ENCODE data around the gene GPR156. TPM values are rescaled to one million over a fixed set of nuclear protein-coding genes. Genes with fewer than 3 reads are reported as not detected.
A peak's percentile ranks its signal among the peaks of the same experiment; 100 is the strongest.
"Not testable (repeated sequence)": the region's sequence is repeated elsewhere in the genome, so short reads cannot be mapped to it uniquely, and the experiment has no call there.

The GPR156 gene
- total RNA-seq, 1 experiment from 2014 or later = 1.6 TPM

DNA sequence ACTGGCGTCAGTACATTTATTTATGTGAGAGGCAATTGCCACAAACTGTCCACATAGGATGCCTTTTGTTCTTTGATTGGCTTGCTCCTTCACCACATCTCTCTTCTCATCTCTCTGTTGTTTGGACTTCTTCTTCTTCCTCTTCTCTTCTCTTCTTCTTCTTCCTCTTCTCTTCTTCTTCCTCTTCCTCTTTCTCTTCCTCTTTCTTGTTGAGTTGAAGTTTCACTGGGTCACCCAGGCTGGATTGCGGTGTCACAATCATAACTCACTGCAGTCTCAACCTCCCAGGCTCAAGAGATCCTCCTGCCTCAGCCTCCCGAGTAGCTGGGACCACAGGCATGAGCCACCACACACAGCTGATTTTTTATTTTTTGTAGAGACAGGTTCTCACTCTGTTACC is 123.1 kb downstream of the GPR156 start:
- no peak for DNase-seq (ENCODE audit: low spot score)

DNA sequence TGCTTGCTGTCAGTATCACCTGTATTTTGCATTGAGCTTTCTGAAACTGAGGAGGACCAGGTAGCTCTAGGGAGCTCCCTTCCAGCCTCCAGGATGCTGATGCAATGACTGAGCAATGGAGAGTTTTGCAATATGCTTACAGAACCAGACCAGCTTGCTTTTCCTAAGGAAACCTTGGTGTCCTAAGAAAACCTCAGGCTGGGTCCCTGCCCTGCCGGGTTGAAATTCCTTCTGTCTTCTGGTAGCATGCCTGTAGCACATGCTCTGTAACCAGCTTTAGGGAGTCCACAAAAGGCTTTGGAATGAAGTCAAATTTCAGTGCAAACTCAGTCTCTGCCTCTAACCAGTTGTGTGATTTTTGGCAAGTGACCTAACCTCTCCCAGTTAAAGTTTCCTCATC is 125.0 kb downstream of the GPR156 start:
- DNase-seq (ENCODE audit: low spot score) = peak; percentile 79

DNA sequence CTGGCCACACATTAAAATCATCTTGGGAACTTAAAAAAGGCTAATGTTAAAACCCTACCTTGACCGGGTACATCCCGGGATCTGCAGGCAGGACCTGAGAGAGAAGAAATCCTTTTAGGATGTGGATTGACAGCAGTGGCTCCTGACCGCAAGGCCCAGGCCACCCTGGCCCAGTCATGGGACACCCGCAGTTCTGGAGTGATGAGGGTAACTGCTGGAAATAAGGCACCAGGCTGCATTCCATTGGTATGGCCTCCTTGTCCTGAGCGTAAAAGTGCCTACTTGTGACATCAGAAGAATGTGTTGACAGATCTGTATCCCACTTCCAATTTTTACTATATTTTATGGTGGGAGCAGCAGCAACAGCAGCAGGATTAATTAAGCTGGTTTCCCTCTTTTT is 127.3 kb downstream of the GPR156 start:
- DNase-seq (ENCODE audit: low spot score) = no peak

DNA sequence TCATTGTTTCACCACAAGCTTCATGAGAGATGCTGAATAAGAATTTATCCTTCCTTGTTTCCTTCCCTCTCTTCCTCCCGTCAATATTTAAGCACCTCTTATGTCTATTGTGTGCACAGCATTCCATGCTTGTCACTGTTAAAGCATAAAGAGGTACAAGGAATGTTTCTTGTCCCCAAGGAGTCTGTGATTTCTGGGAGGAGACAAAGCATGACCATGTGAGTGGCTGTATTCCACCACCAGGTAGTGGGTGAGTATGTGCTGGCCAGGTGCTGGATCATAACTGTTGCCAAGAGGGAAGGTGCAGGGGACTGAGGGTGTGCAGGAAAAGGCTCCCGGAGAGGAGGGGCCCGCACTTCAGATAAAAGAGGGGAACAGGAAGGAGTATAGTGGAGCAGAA is 127.9 kb downstream of the GPR156 start:
- DNase-seq (ENCODE audit: low spot score) = no peak

DNA sequence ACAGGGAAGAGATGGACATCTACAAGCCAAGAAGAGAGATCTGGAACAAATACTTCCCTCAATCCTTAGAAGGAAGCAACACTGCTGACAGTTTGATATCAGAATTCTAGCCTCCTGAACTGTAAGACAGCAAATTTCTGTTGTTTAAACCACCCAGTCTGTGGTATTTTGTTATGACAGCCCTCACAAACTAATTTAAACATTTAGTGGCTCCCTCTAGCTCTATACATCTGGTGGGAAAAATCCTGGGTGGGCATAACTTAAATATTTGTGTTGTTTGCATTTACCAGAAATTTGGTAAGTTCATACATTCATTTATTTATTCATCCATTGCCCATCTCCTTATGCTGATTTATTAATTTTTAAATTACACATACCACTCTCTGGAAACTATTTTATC is 128.3 kb downstream of the GPR156 start:
- DNase-seq (ENCODE audit: low spot score) = no peak

DNA sequence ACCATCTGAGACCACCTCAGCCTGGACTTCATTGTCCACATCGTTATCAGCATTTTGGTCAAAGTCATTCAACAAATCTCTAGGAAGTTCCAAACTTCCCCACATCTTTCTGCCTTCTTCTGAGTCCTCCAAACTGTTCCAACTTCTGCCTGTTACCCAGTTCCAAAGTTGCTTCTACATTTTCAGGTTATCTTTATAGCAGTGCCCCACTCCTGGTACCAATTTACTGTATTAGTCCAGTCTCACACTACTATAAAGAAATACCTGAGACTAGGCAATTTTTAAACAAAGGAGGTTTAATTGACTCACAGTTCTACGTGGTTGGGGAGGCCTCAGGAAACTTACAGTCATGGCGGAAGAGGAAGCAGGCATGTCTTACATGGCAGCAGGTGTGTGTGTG is 129.3 kb downstream of the GPR156 start:
- not testable (repeated sequence) for DNase-seq (ENCODE audit: low spot score)

DNA sequence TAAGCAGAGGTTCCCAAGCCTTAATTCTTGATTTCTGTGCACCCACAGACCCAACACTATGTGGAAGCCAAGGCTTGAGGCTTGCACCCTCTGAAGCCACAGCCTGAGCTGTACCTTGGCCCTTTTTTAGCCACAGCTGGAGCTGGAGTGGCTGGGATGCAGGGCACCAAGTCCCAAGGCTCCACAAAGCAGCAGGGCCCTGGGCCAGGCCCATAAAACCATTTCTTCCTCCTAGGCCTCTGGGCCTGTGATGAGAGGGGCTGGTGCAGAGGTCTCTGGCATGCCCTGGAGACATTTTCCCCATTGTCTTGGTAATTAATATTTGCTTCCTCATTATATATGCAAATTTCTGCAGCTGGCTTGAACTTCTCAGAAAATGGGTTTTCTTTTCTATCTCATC is 129.9 kb downstream of the GPR156 start:
- no peak for DNase-seq (ENCODE audit: low spot score)

DNA sequence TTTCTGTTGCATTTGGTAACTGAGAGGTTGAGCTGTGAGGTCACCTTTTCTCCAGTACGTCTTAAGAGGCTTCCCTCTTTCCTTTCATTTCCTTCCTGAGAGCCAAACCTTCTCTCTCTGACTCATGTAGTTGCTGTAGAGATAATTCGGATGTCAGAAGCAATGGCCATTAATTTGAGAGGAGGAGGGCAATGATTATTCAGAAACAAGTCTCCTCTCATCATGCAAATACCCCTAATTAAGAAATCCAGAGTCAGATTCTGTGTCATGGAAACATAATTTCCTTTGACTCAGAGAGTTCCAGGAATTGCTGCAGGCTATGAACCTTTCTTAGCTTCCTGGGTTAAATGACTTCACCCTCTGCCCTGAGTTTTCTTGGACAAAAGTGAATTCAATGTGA is 131.7 kb downstream of the GPR156 start:
- peak; percentile 80 for DNase-seq (ENCODE audit: low spot score)

DNA sequence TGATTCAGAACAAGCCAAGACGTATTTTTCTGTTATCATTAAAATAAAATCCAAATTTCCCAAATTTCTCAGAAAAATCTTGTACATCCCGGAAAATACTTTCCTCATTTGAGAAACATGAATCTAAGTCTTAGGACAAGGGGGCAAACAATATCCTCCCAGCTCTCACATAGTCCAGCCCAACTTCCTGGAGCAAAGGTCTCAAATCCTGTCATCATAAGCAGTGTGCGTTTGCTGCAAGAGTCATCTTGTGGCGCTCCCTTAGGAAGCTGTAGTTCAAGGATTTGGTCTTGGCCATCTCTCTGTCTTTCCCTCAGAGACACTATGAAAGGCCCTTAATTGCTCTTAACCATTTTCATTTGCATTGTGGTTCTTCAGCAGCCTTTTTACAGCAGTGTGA is 133.2 kb downstream of the GPR156 start:
- DNase-seq (ENCODE audit: low spot score) = no peak

DNA sequence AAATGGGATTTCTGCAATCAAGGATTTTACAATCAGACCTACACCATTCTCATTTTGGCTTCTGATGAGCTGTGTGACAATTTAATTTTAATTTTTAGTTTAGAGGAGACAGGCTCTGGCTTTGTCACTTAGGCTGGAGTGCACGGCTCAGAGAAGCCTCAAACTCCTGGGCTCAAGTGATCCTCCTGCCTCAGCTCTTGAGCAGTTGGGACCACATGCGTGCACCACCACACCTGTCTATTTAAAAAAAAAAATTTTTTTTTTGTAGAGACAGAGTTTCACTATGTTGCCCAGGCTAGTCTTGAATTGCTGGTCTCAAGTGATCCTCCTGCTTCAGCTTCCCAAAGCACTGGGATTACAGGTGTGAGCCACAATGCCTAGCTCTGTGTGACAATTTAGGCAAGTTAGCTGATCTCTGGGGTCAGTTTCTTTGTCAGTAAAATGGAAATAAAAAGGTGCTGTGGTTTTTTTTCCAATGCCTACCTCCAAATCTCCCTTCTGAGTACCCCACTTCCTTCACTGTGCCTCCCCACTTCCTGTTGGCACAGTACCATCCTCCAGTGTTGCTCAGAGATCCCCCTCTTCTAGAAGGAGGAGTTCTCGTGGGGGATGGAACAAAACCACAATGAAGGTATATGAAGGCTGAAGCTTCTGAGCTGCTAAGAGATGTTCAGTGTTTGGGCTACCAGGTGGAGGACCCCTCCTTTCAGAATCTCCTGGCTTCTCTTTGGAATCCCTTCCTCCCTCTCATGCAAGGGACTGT is 136.7 kb downstream of the GPR156 start:
- no peak for DNase-seq (ENCODE audit: low spot score)

DNA sequence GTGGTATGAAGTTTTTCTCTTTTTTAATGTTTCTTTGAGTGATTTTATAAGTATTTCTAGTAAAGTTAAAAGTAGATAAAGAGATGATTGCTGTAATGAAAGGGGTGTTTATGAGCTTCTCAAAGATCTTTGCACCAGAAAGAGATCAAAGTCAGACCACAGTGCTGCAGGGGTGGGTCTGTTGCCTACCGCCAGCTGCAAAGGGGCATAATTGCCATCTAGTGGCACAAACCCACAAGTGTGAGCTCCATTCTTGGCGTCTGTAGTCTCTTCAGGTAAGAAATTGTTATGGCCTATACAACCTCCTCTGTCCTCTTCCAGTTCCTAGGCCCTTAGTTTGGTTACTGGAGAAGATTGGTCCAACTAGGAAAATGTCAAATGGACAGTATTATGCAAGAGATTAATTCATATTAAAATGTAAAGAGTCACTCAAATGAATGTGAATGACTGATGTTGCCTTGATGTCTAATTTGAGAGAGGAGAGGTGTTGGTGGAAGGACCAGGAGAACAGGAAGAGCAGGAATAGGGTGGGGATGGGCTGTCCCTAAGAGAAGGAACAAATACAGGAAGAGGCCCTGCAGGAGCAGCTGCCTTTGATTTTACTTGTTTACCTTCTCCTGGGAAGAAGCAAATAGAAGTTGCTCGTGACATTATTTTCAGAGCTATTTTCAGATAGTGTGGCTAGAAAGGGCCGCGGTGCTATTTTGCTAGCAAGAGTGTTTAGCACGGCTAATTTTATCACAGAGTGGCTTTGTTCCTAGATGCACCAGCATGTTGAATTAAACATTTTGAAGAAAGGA is 137.8 kb downstream of the GPR156 start:
- no peak for DNase-seq (ENCODE audit: low spot score)

DNA sequence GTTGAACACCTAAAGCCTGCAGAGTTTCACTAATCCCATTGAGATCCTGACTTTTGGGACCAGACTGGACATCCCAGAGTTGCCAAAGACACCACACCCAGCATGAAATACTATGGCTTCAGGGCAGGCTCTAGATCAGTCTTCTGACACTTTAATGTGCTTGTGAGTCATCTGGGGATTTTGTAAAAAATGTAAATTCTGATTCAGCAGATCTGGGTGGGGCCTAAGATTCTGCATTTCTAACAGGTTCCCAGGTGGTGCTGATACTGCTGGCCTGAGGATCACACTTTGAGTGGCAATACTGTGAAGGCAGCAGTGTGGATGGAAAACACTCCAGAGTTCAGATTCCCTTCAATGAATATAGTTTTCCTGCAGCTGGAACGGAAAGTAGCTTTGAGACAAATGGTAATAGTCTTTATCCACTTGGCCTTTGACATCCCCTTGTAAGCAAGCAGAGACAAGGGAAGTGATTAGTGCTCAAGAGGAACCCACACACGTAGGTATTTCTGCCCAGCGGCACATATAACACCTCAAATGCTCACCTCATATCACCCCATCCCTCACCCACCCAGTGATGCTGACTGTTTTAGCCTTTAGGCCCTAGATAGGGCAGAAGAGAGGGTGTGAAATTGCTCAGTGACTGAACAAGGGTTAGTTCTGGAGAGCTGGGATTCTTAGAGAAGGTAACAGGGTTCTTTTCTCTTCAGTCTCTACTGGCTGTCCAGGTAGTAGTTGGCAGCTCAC is 139.3 kb downstream of the GPR156 start:
- peak; percentile 98 for DNase-seq (ENCODE audit: low spot score)

DNA sequence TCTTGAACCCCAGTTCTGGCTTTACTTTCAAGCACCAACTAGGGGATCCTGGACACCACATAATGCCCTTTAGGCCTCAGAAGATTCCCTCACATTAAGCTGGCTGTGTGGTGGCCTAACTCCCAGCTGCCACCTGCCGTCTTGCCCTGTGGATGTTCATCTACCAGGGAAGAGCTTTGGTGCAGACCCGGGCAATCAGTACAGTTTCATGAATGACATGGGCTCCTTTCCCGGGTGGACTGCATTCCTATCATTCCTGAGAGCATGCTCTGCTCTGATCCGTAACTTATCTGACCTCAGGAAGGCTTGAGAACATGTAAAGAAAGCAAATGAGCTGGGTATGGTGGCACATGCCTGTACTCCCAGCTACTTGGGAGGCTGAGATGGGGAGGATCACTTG is 140.8 kb downstream of the GPR156 start:
- peak; percentile 95 for DNase-seq (ENCODE audit: low spot score)

DNA sequence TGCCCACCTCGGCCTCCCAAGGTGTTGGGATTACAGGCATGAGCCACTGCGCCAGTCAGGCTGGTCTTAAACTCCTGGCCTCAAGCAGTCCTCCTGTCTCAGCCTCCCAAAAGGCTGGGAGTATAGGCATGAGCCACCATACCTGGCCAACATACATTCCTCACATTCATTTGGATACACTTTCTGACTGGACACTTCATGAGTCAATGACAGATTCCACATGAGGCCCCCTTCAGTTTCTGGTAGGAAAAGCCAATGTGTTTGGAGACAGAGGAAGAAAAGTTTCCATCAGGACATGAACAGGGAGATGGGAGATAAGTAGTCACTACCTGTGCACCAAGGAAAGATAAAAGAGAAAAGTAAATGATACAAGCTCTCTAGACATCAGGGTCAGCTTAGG is 141.3 kb downstream of the GPR156 start:
- no peak for DNase-seq (ENCODE audit: low spot score)

DNA sequence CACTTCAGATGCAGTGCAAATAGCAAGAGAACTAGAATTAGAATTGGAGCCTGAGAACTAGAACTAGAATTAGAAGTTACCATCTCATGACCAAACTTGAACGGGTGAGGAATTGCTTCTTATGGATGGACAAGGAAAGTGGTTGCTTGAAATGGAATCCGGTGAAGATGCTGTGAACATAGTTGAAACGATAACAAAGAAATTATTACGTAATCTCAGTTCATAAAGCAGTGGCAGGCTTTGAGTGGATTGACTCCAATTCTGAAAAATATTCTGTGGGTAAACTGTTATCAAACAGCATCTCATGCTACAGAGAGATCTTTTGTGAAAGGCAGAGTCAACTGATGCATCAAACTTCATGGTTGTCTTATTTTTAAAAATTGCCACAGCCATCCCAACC is 142.8 kb downstream of the GPR156 start:
- no peak for DNase-seq (ENCODE audit: low spot score)

DNA sequence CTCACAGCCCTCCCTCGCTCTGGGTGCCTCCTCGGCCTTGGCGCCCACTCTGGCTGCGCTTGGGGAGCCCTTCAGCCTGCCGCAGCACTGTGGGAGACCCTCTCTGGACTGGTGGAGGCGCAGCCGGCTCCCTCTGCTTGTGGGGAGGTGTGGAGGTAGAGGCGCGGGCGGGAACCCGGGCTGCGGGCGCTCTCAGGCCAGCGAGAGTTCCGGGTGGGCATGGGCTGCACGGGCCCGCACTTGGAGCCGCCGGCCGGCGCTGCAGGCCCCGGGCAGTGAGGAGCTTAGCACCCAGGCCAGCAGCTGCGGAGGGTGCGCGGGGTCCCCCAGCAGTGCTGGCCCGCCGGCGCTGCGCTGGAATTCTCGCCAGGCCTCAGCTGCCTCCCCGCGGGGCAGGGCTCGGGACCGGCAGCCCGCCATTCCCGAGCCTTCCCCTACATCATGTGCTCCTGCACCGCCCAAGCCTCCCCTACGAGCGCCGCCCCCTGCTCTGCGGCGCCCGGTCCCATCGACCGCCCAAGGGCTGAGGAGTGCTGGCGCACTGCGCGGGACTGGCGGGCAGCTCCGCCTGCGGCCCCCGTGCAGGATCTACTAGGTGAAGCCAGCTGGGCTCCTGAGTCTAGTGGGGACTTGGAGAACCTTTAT is 144.8 kb downstream of the GPR156 start:
- DNase-seq (ENCODE audit: low spot score) = no peak

DNA sequence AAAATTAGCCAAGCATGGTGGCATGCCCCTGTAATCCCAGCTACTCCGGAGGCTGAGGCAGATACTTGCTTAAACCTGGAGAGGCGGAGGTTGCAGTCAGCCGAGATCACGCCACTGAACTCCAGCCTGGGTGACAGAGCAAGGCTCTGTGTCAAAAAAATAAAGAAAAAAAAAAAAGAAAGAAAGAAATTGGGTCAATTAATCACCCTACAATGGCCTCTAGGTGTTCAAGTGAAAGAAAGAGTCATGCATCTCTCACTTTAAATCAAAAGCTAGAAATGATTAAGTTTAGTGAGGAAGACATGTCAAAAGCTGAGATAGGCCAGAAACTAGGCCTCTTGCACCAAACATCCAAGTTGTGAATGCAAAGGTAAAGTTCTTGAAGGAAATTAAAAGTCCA is 145.9 kb downstream of the GPR156 start:
- DNase-seq (ENCODE audit: low spot score) = no peak

DNA sequence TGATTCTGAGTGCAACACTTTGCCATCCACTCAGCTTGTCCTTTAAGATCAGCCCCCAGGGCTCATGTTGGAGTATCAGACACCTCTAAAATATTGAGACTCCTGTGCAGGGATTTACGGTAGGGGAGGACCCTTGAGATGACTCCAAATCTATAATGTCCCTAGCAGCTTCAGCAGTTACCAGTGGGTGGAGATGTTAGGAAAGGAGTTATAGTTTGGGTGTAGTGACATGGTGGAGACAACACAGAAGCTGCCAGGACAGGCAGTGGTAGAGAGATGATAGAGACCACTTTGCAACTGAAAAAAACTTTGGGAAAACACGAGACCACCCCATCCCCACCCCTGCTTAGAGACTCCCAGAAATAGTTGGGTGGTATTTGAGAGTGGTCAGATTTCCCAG is 147.5 kb downstream of the GPR156 start:
- DNase-seq (ENCODE audit: low spot score) = no peak

DNA sequence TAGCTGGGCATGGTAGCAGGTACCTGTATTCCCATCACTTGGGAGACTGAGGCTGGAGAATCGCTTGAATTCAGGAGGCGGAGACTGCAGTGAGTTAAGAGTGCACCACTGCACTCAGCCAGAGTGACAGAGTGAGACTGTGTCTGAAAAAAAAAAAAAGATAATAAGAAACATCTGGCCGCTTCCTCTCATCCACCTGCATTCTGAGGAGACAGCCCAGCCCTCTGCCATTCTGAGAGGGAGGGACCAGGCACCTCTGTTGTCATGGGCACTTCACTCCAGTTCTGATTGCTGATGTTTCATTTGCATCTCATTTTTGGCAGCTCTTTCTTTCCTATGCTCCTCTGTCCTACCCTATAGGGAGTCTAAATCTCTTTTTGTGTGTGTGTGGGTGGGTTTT is 154.4 kb downstream of the GPR156 start:
- no peak for DNase-seq (ENCODE audit: low spot score)

DNA sequence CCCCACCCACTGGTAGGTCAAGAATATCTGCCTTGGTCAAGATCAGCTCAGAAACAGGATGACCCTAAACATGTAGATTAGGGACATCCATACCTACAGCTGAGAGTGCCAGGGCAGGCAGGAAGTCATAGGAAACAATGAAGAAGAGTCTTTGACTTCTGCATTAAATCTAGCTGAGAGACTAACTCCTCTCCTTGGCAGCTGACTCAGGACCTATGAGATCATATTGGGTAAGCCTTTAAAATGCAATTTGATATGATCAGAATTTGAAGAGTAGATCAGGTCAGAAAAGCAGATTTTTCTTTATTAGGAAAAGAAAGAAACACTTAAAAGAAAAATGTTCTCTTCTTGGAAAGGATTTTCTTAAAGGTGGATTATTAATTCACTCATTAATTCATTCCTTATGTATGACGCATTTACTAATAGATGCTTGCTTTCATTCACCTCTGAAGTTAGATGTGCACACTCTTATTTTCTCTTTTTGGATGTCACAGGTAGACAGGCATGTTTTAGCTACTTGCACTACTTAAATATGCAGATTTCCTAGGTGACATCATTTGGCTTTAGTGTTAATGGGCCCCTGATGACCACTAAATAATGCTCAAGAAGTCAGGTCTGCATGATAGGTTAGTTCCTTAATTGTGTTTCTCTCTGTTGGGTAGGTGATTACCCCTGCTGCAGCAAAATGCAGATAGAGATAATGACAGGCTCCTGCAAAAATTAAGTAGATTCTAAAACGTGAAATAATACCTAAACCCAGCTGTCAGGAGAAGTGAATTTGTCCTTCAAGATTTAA is 155.1 kb downstream of the GPR156 start:
- no peak for DNase-seq (ENCODE audit: low spot score)

DNA sequence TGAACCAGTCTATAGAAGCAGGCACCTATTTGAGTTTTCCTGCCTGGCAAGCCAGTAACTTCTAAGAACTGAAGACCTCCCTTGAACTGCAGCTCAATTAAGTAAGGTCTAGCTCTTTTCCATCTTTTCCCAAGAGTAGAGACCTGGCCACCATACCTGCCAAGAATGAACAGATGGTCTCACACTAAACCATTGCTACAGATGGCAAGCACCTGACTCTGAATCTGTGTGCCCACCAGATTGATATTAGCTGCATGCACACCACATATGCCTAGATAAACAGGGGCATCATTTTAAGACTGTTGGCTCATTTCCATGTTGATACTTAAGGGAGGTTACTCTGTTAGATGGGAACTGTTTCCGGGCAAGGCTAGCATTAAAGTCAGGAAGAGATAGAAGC is 156.0 kb downstream of the GPR156 start:
- DNase-seq (ENCODE audit: low spot score) = no peak

All from A172 (cell line).